ENCODE measurements around the gene IL1RAPL2.

GRCh38 chrX:105134273-105134672 is 568.3 kb downstream of the IL1RAPL2 start:
- TF ChIP-seq CTCF (IDR thresholded peaks at IDR 0.05) (no peak), POLR2A (IDR thresholded peaks at IDR 0.05) (no peak)
